ENCODE data around the gene TLCD3A.
"Not testable (repeated sequence)": the region's sequence is repeated elsewhere in the genome, so short reads cannot be mapped to it uniquely, and the experiment has no call there.

Gene TLCD3A

GRCh38 chr17:732067-732901 is at the start of gene TLCD3A:
Gene TLCD3A, plus strand, starts transcription at chr17:732596. Its CDS starts 52 bp downstream, at chr17:732648.
- DNase-seq (ENCODE audit: low read depth in 2 of 2): peak in 1 of 2 donors; percentile 54

- no peak for DNase-seq (ENCODE audit: low read depth in 2 of 2)
Measured at GRCh38 chr17:683040-683439, 49.4 kb upstream of the TLCD3A start.

DNA sequence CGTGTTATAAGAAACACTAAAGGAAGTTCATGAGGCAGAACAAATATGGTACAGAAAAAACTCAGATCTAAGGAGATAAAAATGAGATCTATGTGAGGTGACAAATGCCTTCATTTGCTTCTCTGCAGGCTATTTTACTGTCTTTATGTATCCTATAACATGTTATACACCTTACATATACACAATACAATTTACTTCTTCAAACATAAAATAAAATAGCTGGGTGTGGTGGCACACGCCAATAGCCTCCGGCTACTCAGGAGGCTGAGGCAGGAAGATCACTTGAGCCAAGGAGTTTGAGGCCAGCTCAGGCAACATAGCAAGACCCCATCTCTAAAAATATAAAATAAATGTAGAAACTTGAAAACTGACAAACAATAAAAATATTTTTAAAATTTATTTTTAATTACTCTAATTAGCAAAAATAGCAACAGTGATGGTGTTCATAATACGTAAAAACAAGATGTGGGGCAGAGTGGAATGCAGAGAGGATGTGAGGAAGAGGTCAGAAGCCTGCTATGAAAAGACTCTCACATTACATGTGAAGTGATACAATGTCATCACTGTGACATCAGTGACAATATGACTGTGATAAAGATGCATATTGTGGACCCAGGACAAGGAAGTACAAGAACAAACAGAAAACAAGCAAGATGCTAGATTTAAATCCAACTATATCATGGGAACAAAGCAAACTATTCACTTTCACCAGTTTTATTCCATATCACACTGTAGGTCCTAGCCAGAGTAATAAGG is 48.7 kb upstream of the TLCD3A start:
- DNase-seq (ENCODE audit: low read depth in 2 of 2): no peak

- DNase-seq (ENCODE audit: low read depth in 2 of 2): no peak
Measured at GRCh38 chr17:685006-685405, 47.4 kb upstream of the TLCD3A start.

DNA sequence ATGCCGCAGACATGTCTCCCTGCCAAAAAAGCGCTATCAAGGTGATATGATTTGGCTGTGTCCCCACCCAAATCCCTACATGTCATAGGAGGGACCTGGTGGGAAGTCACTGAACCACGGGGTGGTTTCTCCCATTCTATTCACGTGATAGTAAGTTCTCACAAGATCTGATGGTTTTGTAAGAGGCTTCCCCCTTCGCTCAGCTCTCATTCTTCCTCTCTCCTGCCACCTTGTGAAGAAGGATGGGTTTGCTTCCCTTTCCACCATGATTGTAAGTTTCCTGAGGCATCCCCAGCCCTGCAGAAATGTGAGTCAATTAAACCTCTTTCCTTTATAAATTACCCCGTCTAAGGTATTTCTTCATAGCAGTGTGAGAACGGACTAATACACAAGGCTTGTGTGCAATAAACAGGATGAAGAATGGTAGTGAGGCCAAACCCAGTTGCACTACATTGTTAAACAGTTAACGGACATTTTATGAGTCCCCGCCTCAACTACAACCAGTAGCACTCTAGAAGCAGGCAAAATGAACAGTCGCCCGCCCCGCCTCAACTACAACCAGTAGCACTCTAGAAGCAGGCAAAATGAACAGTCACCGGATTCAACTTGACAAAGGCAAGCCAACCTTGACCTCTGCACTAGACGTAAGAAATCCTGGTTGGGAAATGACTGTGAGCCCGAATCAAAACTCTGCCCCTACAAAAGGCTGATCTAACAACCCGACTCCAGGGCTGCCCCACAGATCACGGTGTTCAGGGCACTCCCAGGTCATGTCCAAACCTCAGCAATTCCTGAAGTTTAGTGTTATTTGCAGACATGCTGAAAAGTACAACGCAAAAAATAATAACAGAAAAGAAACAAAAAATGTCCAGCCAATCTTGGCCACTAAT is 44.1 kb upstream of the TLCD3A start:
- no peak for DNase-seq (ENCODE audit: low read depth in 2 of 2)

- DNase-seq (ENCODE audit: low read depth in 2 of 2): no peak
Measured at GRCh38 chr17:689556-690275, 42.7 kb upstream of the TLCD3A start.

- no peak for DNase-seq (ENCODE audit: low read depth in 2 of 2)
Measured at GRCh38 chr17:690361-690760, 42.0 kb upstream of the TLCD3A start.

GRCh38 chr17:691423-691822 is 41.0 kb upstream of the TLCD3A start:
- DNase-seq (ENCODE audit: low read depth in 2 of 2): no peak

DNA sequence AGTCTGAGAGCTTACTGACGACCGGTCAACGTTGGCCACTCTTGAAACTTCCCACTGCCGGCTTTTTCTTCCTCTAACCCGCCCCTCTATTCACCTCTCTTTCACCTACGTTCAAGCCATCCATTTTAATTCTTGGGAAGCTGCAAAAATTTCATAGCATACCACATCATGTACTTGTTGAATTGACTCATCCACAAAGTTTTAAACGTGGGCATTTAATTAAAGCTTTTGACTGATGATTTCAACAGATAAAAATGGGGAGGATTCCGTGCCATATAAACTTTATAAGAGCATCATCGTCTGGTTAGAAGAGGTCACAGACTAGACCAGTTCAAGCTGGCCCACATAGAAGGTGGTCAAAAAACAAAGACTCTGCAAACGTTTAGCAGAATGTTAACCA is 40.3 kb upstream of the TLCD3A start:
- DNase-seq (ENCODE audit: low read depth in 2 of 2): no peak

DNA sequence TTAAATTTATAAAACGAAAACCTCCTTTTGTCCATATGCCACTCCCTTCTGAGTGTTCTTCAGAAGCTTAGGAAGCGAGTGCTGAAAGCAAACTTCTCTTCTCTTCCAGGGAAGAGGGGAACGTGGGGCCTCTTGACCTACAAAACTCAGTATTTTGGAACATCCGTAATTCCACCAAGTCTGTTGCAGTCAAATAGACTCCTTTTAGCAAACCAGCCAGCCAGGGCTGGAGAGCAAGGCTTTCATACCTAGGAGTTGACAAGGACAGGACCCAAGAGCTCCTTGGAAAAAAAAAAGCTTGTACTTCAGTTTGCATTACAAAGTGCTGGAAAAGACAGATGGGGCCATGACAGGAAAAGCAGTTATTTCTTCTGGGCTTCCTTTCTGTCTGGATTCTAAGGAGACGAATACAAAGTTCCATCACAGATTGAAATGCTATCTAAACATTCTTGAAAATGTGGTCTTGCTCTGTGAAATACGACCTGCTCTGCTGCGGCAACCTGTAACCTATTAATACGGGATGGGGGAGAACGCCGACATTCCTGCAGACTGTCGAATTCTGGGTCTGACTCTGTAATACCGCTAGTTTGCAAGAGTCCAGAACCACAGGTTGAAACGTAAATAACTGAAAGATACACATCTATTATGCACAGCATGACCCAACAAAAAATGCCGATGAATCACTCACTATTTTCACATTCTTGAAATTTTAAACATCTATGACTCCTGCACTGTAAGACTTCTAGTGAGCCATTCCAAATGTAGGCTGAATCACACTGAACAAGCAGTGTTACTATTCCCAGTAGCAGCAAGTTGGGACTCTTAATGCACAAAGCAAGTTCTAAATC is 38.4 kb upstream of the TLCD3A start:
- DNase-seq (ENCODE audit: low read depth in 2 of 2): no peak

GRCh38 chr17:696369-696768 is 36.0 kb upstream of the TLCD3A start:
- DNase-seq (ENCODE audit: low read depth in 2 of 2): no peak

DNA sequence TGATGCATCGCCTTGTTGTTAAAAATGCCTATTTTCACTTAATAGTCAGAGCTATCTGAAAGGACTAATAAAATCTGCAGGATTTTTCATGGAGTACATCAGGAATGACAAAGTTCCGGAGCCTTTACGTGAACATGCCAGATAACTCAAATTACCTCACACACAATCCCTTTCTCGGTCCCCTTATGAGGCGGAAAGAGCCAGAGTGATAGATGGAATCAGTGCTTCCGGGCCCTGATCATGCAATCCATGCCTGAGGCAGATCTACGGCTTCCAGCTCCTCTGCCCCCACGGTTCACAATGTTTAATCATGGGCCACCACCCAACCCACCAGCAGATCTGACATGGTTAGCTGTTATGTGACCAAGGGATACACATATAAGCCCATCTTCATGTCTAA is 34.7 kb upstream of the TLCD3A start:
- no peak for DNase-seq (ENCODE audit: low read depth in 2 of 2)

- not testable (repeated sequence) for DNase-seq (ENCODE audit: low read depth in 2 of 2)
Measured at GRCh38 chr17:698096-698495, 34.3 kb upstream of the TLCD3A start.

DNA sequence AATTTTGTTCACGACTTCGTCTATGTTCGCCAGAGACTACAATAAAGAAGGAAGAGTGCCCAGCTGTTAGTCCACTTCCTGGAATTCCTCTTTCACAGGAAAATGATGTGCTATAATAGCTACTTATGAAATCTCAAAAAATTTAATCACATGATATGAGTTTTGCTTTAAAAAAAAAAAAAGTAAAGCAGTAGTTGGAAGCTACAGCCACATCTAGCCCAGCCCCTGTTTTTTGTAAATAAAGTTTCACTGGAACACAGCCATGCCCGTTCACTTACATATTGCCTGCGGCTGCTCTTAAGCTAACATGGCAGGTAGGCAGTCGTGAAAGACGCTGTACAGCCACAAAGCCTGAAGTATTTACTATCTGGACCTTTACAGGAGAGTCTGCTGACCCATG is 33.1 kb upstream of the TLCD3A start:
- DNase-seq (ENCODE audit: low read depth in 2 of 2): no peak

DNA sequence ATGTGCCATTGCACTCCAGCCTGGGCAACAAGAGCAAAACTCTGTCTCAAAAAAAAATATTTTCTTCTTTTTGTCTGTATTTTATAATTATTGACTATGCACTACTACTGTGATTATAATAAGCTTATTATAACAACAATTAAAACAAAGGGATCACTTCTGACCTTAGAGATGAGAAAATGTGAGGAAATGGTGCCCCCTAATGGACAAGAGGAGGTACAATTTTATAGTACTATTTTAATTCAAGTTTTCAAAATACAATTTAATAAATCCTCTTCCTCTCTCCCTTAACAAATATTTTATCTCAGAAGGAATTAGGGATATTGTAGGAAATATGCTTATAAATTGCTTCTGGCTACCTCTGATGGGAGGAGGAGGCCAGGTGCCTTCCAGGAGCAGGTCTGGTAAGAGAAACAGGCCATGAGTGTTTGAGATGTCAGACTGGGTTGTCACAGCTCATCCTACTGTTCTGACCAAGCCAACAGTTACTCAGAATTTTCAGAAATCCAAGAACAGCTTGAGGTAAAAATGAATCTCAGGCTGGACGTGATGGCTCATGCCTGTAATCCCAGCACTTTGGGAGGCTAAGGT is 31.8 kb upstream of the TLCD3A start:
- DNase-seq (ENCODE audit: low read depth in 2 of 2): no peak

- no peak for DNase-seq (ENCODE audit: low read depth in 2 of 2)
Measured at GRCh38 chr17:703081-703875, 29.1 kb upstream of the TLCD3A start.

- no peak for DNase-seq (ENCODE audit: low read depth in 2 of 2)
Measured at GRCh38 chr17:704111-704864, 28.1 kb upstream of the TLCD3A start.

DNA sequence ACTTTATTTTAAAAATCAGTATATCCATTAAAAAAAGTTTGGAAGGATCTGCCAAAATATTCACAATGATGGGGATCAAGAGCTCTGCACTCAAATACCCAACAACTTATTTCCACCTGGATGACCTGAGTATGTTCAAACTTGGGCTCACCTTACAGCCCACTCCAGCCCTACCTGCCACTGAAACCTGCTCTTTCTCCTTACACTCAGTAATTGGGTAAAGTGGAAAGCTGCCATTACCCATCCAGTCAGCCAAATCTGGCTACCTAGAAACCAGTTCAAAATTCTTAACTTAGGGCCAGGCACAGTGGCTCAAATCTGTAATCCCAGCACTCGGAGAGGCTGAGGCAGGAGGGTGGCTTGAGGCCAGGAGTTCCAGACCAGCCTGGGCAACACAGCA is 27.4 kb upstream of the TLCD3A start:
- DNase-seq (ENCODE audit: low read depth in 2 of 2): no peak

GRCh38 chr17:705863-706262 is 26.5 kb upstream of the TLCD3A start:
- no peak for DNase-seq (ENCODE audit: low read depth in 2 of 2)

All from stimulated activated CD8-positive, alpha-beta memory T cell treated with anti-CD3 and anti-CD28 coated beads, Interleukin-7, amount 100 ng/mL, for 4 hours (primary cell).